DMS153 treated with DMSO at 0.1 percent for 48 hours (cell line): ENCODE results near the gene PPP2R2D.
A peak's percentile ranks its signal among the peaks of the same experiment; 100 is the strongest.

Source experiments
- DNase-seq: peaks from one replicate; lab custom pipeline; 2025; ENCODE audit not compliant: unreplicated experiment; lab: John Stamatoyannopoulos, UW

Gene PPP2R2D

DNA sequence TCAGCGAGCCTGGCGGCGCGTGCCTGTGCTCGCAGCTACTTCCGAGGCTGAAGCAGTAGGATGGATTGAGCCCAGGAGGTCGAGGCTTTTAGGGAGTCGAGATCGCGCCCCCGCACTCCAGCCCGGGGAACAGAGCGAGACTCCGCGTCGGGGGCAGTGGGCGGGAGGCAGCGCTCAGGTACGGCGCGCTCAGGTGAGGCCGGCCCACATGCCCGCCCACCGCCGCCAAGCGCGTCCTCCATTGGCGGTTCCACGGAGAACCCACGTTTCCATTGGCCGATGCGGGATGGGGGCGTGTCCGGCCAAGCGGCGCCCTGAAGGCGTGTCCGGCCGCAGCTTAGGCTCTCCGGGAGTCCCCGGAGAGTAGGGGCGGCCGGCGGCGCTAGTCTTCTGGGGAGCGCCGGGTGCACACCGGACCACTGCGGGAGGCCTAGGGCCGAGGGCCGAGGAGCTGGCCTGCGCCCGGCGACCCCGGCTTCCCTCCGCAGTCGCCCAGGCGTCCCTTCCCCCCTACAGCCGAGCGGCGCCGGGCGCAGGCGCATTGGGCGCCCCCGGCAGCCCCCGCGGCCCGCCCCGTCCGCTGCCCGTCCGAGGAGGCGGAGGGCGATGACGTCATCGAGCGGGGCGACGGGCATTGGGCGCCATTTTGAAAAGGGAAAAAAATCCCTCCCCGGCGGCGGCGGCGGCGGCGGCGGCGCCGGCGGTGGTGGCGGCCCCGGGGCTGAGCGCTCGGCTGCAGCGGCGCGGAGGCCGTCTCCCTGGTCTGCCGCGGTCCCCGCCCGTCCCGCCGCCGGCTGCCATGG, at the start of gene PPP2R2D:
Gene PPP2R2D, plus strand, starts transcription at position 659 of the 803 bp plus-strand sequence. Its CDS starts 141 bp downstream, at position 800.
- peak; percentile 90 for DNase-seq

DNA sequence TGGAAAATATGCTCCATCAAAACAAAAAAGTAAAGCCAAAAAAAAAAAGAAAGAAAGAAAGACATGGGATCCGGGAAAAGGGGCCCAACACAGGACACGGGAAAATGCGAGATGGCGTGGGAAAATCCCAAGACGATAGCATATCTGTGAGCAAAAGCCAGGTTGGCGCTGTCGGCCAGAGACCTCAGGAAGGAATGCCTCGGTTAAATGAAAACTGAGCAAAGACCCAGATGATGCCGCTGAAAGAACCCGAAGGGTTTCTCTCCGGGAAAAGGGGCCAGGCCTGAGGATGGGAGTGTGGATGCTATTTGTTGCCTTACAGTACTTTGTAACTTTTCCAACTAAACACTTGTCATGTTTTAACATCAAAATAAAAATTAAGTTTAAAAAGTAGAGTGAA, 49.5 kb upstream of the PPP2R2D start:
- DNase-seq: no peak

DNA sequence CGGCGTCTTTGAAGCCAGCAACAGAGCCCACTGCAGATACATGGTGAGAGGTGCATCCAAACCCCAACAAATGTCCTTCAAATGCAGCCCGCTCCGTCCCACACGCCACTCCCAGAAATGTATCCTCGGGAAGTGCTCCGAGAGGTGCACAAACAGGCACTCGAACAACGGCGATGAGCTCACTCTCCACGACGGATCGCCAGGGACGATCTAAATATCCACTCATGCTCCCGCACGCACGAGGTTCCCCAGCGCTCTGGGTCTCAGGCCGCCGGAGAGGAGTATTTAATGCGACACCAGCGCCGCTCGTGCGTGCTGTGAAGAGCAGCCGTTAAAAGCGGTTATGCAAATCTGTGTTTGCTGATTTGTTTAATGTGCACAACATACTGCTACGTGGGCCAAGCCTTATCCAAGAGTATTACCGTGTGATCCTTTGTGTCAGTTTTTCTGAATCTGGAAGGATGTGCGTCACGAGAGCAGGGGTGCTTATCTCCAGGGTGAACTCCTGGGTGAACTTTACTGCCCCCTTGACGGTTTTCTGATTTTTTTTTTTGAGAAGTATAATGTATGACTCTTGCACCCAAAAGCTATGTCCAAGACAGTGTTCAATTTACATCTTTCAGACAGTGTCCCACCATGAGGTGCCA, 48.5 kb upstream of the PPP2R2D start:
- DNase-seq: no peak

DNA sequence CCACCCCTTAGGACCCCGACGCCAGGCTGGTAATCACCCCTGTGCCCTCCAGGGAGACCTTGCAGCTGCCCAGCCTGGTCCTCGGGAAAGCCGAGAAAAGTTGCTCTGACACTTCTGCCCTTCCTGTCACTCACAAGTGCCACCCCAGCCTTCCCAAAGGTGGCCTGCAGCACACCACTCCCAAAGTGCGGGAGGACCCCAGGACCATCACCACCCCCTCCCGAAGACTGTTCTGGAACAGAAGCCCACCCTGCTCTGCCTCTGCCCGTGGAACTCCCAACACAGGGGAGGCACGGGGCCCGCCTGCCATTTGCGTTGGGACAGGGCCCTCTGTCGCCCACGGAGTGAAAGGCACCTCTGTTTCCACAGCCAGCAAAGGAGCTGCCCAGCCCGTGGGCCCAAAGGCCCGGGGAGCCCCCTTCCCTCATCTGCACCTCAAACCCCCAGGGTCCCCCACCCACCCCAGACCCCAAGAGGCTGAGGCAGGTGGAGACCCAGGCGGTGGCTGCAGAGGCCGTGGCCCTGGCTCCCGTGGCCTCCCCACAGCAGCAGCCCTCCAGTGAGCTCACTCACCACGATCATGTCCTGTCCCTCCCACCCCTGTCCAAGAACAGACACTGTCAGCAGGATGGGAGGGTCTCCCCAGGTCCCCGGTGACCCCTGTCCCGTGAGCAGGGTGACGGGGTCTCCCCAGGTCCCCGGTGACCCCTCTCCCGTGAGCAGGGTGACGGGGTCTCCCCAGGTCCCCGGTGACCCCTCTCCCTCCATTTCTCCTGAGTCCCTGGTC, 47.8 kb upstream of the PPP2R2D start:
- DNase-seq: no peak

DNA sequence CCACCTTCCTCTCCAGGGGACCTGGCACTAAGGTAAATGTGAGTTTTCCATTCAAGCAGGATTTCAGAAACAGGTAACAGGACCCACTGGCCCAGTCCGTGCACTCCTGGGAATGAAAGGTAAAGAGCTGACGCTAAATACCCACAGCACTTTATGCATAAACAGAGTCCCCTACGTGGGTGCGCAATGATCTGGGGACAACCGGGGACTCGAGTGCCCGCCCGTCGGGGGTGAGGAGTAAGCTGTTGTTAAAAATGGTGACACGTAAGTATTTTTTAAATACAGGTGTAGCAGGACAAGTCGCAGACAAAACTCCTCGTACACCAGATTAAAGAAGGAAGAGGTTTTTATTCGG, 47.2 kb upstream of the PPP2R2D start:
- DNase-seq: no peak

DNA sequence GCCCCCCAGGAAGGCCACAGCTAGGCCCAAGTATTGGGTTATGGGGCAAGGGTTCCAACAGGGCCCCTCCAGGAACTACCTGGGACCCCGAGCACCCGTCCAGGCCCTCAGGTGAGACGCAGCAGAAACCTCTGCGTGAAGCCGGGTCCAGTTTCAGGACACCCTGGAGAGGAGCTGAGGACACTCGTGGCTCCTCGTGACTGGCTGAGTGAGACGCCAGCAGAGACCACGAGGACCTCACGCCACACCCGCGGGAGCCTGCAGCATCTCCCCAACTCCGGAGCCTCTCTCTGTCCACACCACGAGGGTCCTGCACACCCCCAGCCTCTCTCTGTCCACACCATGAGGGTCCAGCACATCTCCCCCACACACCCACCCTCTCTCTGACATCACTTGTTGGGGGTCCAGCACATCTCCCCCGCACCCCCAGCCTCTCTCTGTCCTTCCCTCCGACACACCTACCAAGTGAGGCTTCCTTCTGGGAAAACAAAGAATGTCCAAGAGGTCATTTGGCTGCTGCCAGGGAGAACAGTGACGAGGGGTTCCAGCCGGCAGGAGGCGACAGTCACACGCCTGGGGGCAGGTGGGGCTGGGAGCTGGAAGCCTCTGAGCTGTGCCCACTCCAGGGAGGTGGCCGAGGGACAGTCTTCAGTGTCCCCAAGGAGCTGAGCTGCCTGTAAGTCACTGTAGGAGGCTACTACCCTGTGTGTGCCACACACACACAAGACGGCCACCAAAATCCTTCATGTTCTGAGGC, 46.1 kb upstream of the PPP2R2D start:
- no peak for DNase-seq

DNA sequence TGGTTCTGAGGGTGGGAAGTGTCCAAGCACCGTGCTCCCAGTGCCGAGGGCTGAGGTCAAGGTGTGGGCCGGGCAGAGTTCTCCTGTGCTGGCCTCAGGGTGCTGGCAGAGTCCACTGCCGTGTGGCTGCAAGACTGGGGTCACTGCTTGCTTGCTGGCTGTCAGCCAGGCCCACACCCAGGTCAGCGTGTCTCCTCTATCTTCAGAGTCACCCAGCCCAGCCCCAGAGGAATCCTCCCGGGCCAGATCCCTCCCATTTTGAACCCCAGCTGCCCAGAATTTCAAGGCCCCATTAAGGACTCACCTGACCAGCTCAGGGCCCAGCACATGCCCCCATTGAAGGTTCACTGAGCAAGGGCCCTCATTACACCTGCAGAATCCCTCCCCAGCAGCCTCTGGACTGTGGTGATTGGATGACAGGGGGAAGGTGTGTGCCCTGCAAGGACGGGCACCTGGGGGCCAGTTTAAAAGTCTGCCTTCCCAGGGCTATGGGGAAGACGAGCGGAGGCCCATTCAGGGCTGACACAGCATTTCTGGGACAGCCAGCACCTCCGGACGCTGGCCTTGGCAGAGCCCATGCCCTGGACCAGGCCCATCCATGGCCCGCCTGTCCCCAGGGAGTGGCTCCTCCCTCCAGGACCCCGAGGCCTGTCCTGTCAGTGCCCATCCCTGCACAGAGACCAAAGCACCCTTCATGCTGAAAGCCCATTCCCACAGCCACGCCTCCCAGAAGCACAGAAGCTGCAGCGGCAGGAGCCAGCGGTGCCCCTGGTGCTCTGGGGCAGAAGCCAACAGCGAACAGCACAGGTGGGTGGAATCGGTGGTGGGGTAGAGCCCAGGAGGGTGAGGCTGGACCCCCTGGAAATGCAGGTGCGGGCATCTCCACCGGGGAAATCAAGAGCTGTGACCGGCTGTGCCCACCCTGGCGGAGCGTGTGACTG, 45.1 kb upstream of the PPP2R2D start:
- no peak for DNase-seq

DNA sequence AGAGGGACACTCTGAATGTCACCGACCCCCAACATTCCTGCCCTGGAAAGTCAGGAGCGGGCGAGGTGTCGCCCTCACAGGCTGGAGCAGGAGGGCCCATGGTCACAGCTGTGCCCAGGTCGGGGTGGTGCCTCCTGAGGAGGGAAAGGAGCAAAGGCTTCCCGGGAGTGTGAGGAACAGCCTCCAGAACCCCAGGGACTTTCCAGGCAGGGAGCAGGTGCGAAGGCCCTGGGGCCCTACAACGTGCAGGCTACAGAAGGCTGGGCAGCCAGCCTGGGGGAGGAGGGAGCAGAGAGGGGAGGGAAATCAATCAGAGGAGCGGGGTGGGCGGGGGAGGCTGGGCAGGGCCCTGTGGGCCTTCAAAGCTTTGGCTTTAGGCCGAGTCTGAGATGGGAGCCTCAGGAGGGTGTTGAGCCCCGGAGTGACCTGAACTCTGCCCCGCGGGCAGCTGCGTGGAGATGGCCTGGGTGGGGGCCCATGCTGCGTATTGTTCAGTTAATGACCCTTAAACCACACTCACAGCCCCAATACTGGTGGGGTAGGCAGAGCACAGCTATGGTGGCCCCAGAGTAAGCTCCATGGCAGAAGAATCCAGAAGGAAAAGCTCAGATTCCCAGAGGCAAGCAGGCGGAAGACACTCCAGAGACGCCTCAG, 44.2 kb upstream of the PPP2R2D start:
- no peak for DNase-seq

DNA sequence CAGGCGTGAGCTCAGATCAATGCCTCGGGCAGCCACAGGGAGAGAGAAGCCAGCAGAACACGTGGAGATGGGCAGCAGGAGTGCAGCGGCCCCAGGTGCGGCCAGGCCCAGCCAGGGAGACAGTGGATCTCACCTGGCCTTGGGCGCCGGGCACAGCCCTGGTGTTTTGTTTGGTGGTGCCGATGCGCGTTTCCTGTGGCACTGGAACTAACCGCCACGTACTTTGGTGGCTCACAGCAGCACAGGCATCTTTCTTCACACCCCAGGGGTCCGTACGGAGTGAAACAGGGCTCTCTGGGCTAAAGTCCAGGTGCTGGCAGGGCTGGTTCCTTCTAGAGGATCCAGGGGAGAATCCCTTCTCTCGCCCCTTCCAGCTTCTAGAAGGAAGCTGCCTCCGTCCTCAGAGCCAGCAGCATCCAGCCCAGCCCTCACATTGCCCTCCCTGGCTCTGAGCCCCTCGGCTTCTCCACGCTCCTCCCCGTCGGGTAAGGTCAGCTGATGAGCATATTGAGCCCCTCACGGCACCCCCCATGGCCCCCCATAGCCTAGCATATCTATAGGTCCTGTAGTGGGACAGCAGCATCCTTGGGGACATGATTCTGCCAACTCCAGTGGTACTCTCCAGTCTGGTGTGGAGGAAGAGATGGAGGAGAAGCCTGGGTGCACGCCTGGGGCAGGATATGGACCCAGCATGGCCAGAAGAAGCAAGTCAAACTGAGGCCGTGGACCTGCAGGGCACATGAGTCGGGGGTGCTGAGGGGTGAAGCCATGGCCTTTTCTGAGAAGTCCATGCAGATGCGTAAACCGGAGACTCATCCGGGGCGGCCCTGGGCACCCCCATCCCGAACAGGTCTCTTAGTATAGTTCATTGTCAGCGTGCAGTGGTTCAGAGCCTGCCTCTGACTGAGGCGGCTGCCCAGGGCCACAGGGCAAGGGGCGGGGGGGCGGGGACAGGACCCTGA, 43.4 kb upstream of the PPP2R2D start:
- DNase-seq: no peak

DNA sequence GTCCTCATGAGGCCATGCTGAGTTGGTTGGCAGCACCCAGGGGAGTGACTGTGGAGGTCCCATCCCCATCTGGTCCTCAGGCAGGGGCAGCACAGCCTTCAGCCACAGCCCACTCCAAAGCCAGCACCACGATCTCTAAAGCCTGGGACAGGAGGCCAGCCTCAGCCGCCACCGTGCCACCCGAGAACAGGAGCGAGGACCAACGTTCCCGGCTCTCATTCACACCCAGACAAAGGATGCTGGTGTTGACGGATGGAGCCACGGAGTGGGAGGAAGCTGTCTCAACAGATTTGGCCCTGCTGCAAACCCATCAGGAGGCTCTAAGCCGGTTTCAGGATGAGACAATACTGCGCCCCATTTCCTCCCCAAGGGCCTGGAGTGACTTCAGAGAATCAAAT, 42.7 kb upstream of the PPP2R2D start:
- DNase-seq: no peak

DNA sequence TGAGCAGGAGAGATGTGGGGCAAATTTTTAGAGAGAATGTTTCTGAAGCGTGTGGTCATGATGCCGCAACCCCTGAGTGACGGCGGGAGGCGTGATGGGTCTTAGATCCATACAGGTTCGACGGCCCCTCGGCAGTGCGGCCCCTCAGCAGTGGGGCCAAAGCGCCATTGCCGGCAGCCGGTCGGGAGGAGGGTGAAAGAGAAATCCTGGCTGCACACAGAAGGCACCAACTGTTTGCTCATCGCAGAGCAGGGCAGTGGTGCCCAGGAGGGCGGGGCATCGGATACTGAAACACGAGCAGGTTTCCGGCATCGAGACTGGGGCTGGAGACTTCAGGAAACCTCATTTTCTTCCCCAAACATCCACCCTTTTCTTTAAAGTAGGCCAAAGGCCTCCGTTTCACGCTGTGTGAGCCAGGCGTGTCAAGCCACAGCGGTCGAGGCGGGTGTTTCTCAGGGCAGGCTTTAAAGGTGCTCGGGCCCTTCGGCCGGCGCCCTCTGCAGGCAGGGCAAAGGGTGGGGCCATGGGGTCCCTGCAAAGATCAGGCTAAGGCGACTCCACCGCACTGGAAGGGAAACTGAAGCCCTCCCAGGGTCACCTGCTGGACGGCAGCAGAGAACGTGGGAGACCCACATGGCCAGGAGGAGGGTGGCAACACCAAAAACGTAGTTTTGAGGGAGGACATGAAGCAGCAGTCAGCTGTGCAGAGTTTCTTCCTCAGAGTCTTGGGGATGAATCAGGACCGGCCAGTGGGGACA, 42.0 kb upstream of the PPP2R2D start:
- no peak for DNase-seq

DNA sequence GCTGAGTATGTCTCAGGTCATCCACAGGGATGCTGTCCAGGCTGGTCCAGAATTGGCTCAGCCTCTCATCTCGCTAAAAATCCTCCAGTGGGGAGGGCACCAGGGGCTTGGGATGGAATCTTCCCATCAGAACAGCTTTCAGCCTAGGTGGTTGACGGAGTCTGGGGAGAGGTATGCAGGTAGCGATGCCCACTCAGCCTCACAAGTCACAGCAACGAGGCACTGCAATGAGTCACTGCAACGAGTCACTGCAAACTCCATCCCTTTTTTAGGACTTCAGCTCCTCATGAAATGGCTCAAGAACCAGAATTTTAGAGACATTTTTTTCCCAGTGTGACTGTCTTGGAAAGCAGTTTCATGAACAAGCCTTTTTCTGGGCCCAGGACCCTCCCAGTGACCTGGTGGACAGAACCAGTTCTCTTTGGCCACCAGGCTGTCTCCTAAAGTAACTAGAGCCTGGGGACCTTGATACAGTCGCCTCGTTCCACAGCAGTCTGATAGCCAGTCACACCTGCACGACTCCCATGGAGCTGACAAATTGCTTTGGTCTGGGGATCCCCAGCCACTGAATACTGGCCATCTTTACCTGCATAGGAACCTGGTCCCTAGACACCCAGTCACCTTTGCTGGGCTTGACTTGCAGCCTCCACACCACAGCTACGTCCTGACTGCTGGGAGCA, 41.3 kb upstream of the PPP2R2D start:
- no peak for DNase-seq

DNA sequence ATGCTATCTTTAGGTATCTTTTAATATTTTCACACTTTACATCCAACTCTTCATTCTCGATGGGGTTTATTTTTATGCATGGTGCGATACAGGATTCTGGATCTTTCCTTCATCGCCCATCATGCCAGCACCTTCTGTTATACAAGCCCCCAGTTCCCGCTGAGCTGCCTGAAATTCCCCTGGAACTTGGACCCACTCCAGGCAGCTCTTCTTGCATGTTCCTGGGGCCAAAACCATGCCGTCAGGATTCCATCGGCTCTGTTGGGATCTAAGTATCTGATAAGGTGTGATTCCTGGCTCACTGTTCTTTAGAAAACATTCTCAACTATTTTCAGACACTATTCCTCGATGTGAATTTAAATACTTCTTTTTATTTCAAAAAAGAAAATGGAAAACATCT, 40.5 kb upstream of the PPP2R2D start:
- DNase-seq: no peak

DNA sequence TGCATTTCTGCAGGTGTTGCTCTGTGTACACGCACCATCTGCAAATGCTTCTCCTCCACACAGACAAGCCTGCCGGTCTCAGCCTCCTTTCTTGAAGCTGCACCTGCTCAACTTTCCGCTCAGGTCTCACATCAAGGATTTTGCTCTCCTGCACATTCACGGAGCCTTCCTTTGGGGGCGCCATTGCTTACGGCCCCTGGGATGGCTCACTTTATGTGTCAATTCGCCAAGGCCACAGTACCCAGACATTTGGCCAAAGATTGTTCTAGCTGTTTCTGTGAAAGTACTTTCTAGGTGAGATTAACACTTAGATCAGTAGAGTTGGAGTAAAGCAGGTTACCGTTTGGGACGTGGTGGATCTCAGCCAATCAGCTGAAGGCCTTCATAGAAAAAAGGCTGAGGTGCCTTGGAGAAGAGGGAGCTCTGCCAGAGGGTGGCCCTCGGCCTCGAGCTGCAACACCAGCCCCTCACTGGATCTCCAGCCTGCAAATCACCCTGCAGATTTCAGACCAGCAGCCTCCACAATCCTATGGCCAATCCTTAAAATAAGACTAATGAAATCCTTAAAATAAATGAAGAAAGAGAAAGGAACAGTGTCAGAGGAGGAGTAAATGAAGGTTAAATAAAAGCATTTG, 39.9 kb upstream of the PPP2R2D start:
- no peak for DNase-seq

DNA sequence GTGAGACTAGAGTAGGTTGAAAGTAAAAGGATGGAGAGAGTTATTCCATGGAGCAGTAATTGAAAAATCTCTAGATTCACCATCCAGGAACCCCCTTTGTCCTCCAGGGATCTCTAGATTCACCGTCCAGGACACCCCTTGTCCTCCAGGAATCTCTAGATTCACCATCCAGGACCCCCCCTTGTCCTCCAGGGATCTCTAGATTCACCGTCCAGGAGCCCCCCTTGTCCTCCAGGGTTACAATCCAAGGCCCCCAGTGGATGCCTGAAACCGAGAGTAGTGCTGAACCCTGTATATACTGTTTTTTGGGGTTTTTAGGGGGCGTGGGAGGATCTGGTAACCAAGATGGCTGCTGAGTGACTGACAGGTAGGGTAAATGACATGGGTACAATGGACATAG, 38.3 kb upstream of the PPP2R2D start:
- DNase-seq: no peak

DNA sequence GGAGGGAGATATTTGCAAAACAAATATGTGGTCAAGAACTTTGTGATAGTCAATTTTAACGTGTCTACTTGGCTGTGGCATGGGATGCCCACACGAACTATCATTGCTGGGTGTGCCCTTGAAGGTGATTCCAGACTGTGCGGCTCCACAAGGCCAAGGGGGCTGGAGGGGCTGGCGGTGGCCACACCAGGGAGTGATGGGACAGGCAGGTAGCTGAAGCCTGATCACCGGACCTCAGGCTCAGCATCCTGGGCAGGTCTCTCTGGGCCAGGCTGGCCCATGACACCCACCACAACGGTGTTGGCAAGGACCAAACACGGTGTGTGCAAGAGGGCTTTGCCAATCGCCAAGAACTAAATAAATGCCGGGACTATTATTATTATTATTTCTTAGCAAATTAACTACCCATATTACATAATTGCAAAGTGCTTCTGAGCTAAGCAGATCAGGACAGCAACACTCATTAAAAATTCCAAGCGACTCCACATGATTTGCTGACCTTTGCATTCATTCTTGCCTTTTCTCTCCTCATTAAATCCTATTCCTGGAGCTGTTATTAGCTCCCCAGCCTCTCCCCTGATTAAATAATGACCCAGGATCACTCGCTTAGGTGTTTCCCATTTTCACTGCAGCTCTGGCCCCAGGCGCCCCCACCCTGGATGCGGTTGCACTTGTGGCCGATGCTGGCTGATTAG, 35.4 kb upstream of the PPP2R2D start:
- no peak for DNase-seq
